GM12878 (cell line): ENCODE data around the gene ZNF428.

ENCODE experiments used
- CBX5 ChIP-seq: sonication (generic); IDR thresholded peaks from 2 replicates; pipeline ENCODE4 v1.6.1; 2016; ENCODE audit warnings: low read depth, moderate library complexity, mild to moderate bottlenecking, inconsistent platforms
- CHD4 ChIP-seq: fragments of 200-600 bp; sonication (generic); IDR thresholded peaks from 2 replicates; pipeline ENCODE4 v1.6.1; 2016; ENCODE audit warnings: mild to moderate bottlenecking
- CTCF ChIP-seq, 3 experiments: IDR thresholded peaks in 2 of 3; conservative IDR thresholded peaks in 1 of 3; 2 replicates each; pipeline ENCODE4 v1.5.1; 2011; ENCODE audit warnings: low read depth in 3 of 3, low read length in 3 of 3, mild to moderate bottlenecking in 3 of 3, control low read depth in 2 of 3, moderate library complexity in 2 of 3, inconsistent platforms in 1 of 3, mixed read lengths in 1 of 3; ENCODE audit not compliant: control insufficient read depth in 2 of 3, insufficient read depth in 1 of 3; ENCODE audit errors: extremely low read depth in 1 of 3
- EZH2 ChIP-seq: IDR thresholded peaks from 2 replicates; pipeline ENCODE4 v1.6.1; 2012; ENCODE audit warnings: low read depth, mild to moderate bottlenecking, control low read depth, inconsistent platforms, low read length, borderline replicate concordance; ENCODE audit not compliant: control insufficient read depth
- MTA2 ChIP-seq: fragments of 450-650 bp; IDR thresholded peaks from 2 replicates; pipeline ENCODE4 v1.6.1; 2016; ENCODE audit warnings: low read depth, mild to moderate bottlenecking, moderate library complexity
- MXI1 ChIP-seq: fragments of 150-350 bp; IDR thresholded peaks from 2 replicates; pipeline ENCODE4 v1.6.1; 2011; ENCODE audit warnings: low read depth, mild to moderate bottlenecking, inconsistent platforms, low read length, improper control_type of control experiment
- NFIC ChIP-seq: IDR thresholded peaks from 2 replicates; pipeline ENCODE4 v1.6.1; 2012; ENCODE audit warnings: low read depth, mild to moderate bottlenecking, inconsistent platforms, low read length, moderate library complexity
- RBBP5 ChIP-seq: fragments of 200-600 bp; sonication (generic); conservative IDR thresholded peaks from 2 replicates; pipeline ENCODE4 v1.6.1; 2016
- SKIL ChIP-seq: fragments of 450-650 bp; IDR thresholded peaks from 2 replicates; pipeline ENCODE4 v1.6.1; 2017; ENCODE audit warnings: mild to moderate bottlenecking, low read depth, inconsistent platforms; ENCODE audit not compliant: poor library complexity, severe bottlenecking
- ZNF24 ChIP-seq: fragments of 450-650 bp; IDR thresholded peaks from 2 replicates; pipeline ENCODE4 v1.6.1; 2017; ENCODE audit warnings: antibody characterized with exemption, mild to moderate bottlenecking
- TF ChIP-seq, protein P1 (sequence below): IDR thresholded peaks from 2 replicates; pipeline ENCODE4 v1.6.1; 2011; ENCODE audit warnings: borderline replicate concordance, low read depth, mild to moderate bottlenecking, moderate library complexity, low read length; ENCODE audit not compliant: insufficient read depth, poor library complexity, severe bottlenecking

DNA sequence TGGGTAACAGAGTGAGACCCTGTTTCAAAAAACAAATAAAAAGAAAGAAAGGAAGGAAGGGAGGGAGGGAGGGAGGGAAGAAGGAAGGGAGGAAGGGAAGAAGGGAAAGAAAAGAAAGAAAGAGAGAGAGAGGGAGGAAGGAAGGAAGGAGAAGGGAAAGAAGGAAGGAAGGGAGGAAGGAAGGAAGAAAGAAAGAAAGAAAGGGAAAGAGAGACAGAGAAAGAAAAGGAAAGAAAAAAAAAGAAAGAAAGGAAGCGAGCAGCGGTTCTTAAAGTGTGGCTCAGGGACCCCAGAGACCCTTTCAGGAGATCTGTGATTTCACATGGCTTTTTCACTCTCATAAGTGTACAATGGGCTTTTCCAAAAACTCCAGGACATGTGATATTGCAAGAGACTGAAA lies 30.1 kb upstream of the ZNF428 start:
- TF ChIP-seq EZH2: no peak
- TF ChIP-seq CTCF (IDR thresholded peaks at IDR 0.05 in 2 of 3, conservative IDR thresholded peaks at IDR 0.05 in 1 of 3; ENCODE audit: control insufficient read depth in 2 of 3, extremely low read depth in 1 of 3, insufficient read depth in 1 of 3, low read depth in 3 of 3, low read length in 3 of 3): no peak
- no peak for TF ChIP-seq MTA2
- TF ChIP-seq RBBP5: no peak
- no peak for TF ChIP-seq NFIC
- TF ChIP-seq MXI1: no peak
- TF ChIP-seq CHD4: no peak
- TF ChIP-seq ZNF24: no peak
- TF ChIP-seq SKIL: no peak
- TF ChIP-seq, protein P1, sequence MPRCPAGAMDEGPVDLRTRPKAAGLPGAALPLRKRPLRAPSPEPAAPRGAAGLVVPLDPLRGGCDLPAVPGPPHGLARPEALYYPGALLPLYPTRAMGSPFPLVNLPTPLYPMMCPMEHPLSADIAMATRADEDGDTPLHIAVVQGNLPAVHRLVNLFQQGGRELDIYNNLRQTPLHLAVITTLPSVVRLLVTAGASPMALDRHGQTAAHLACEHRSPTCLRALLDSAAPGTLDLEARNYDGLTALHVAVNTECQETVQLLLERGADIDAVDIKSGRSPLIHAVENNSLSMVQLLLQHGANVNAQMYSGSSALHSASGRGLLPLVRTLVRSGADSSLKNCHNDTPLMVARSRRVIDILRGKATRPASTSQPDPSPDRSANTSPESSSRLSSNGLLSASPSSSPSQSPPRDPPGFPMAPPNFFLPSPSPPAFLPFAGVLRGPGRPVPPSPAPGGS: no peak
- no peak for TF ChIP-seq CBX5
